HS-5 (cell line): ENCODE data around the gene GTPBP8.

Experiments
- DNase-seq: peaks from one replicate; pipeline ENCODE4 v3.0.0-alpha.2; 2012; ENCODE audit warnings: low read depth

GTPBP8 gene

GRCh38 chr3:112990672-112991602 lies at the start of gene GTPBP8:
GTPBP8 (plus strand) TSS chr3:112990984; CDS start chr3:112991000, 16 bp downstream.
- peak; percentile 64 for DNase-seq

GRCh38 chr3:112948346-112948838 lies 42.4 kb upstream of the GTPBP8 start:
- no peak for DNase-seq

- no peak for DNase-seq
Observed at GRCh38 chr3:112956351-112956750, 34.4 kb upstream of the GTPBP8 start.

- DNase-seq: no peak
Observed at GRCh38 chr3:112958811-112959560, 31.8 kb upstream of the GTPBP8 start.

GRCh38 chr3:112963683-112964082 lies 27.1 kb upstream of the GTPBP8 start:
- no peak for DNase-seq

- DNase-seq: no peak
Observed at GRCh38 chr3:112965656-112966055, 25.1 kb upstream of the GTPBP8 start.

- no peak for DNase-seq
Observed at GRCh38 chr3:112966633-112967032, 24.2 kb upstream of the GTPBP8 start.

- no peak for DNase-seq
Observed at GRCh38 chr3:112967425-112967824, 23.4 kb upstream of the GTPBP8 start.

GRCh38 chr3:112967828-112968227 lies 23.0 kb upstream of the GTPBP8 start:
- DNase-seq: no peak

- DNase-seq: no peak
Observed at GRCh38 chr3:112972158-112972557, 18.6 kb upstream of the GTPBP8 start.

GRCh38 chr3:112973325-112974177 lies 17.2 kb upstream of the GTPBP8 start:
- no peak for DNase-seq

- no peak for DNase-seq
Observed at GRCh38 chr3:112974178-112974517, 16.6 kb upstream of the GTPBP8 start.

GRCh38 chr3:112974894-112975293 lies 15.9 kb upstream of the GTPBP8 start, which contains the start of gene CD200R1:
CD200R1 (minus strand) TSS chr3:112975103; CDS start chr3:112974857, 246 bp downstream.
- DNase-seq: no peak

GRCh38 chr3:112976001-112976400 lies 14.8 kb upstream of the GTPBP8 start:
- no peak for DNase-seq

GRCh38 chr3:112976953-112977352 lies 13.8 kb upstream of the GTPBP8 start:
- no peak for DNase-seq

GRCh38 chr3:112979244-112979832 lies 11.4 kb upstream of the GTPBP8 start:
- DNase-seq: peak; percentile 15

GRCh38 chr3:112980080-112980479 lies 10.7 kb upstream of the GTPBP8 start:
- DNase-seq: no peak

- no peak for DNase-seq
Observed at GRCh38 chr3:112982710-112983109, 8.1 kb upstream of the GTPBP8 start.

- no peak for DNase-seq
Observed at GRCh38 chr3:112984485-112984884, 6.3 kb upstream of the GTPBP8 start.

- no peak for DNase-seq
Observed at GRCh38 chr3:112987710-112988334, 3.0 kb upstream of the GTPBP8 start.

GRCh38 chr3:112995800-112996199 lies 5.0 kb downstream of the GTPBP8 start:
- no peak for DNase-seq
